Heart left ventricle (tissue), 13 donors: Measurements from ENCODE around the gene SNED1.

Experiments
- POLR2A ChIP-seq, 2 donors: fragments of 450-650 bp; IDR thresholded peaks; one replicate each; pipeline ENCODE4 v1.6.1; 2017; ENCODE audit warnings: antibody characterized with exemption in 2 of 2, mild to moderate bottlenecking in 2 of 2, moderate library complexity in 2 of 2
- TF ChIP-seq, protein P1 (sequence below), 12 donors: fragments of 200-600 bp; sonication (generic) in 4 of 12; IDR thresholded peaks; one replicate each; pipeline versions ENCODE4 v1.5.0 to v1.8.0; 2018 to 2022; ENCODE audit warnings: antibody characterized with exemption in 12 of 12, mild to moderate bottlenecking in 5 of 12
- donor health status: ischemic (EF 13 %, LVEDD 7.1; RV severe dilation, severe dysfunction).
- donor health status: DM: no; HTN: yes; CAD: no.
- donor health status: DM: no; HTN: no; CAD: no.
- donor health status: ischemic (EF 25% LVEDD 6.9; RV normal size, moderate dysfunction).
- donor health status: ischemic (EF 25% LVEDD 5.7; RV mildly dilated, moderate dysfunction).
- donor health status: ischemic (EF 35%, LVEDD 5.7; RV mildly dilated, moderate dysfunction).
- donor health status: nonischemic (EF 11% LVEDD 7.7; RV severe dilation, severe dysfunction).
- donor health status: DM: yes; HTN: yes; CAD: no.
- donor health status: PGD.
- donor health status: ischemic (EF 29% LVEDD 5.4; RV normal size, mild dysfunction).
- donor health status: nonischemic (EF 23%, LVEDD 6.1; RV moderate dilation, normal function).

DNA sequence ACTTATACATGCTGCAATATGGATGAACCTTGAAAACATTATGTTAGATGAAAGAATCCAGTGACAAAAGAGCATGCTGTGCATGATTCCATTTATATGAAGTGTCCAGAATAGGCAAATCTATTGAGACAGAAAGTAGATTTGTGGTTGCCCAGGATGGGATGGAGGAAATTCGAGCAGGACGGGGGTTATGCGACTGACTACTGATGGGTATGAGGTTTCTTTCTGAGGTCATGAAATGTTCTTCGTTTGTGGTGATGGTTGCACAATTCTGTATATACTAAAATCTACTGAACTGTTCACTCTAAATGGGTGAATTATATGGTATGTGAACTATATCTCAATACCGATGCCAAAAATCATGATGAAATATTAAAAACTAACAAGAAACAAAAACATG lies 122.6 kb downstream of the SNED1 start:
- TF ChIP-seq, protein P1, sequence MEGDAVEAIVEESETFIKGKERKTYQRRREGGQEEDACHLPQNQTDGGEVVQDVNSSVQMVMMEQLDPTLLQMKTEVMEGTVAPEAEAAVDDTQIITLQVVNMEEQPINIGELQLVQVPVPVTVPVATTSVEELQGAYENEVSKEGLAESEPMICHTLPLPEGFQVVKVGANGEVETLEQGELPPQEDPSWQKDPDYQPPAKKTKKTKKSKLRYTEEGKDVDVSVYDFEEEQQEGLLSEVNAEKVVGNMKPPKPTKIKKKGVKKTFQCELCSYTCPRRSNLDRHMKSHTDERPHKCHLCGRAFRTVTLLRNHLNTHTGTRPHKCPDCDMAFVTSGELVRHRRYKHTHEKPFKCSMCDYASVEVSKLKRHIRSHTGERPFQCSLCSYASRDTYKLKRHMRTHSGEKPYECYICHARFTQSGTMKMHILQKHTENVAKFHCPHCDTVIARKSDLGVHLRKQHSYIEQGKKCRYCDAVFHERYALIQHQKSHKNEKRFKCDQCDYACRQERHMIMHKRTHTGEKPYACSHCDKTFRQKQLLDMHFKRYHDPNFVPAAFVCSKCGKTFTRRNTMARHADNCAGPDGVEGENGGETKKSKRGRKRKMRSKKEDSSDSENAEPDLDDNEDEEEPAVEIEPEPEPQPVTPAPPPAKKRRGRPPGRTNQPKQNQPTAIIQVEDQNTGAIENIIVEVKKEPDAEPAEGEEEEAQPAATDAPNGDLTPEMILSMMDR (IDR thresholded peaks at IDR 0.05): no peak
- TF ChIP-seq POLR2A (IDR thresholded peaks at IDR 0.05): no peak
